DOHH2 (cell line): ENCODE measurements around the gene ALKBH4.
"Not testable (repeated sequence)": the region's sequence is repeated elsewhere in the genome, so short reads cannot be mapped to it uniquely, and the experiment has no call there.

Source experiments
- EZH2phosphoT487 ChIP-seq: fragments of 200-600 bp; sonication (generic); IDR thresholded peaks from 2 replicates; pipeline ENCODE4 v1.6.1; 2017; ENCODE audit warnings: borderline replicate concordance, mild to moderate bottlenecking, antibody characterized with exemption, low read length, moderate library complexity, mixed read lengths
- TF ChIP-seq, protein P1 (sequence below): fragments of 200-600 bp; sonication (generic); IDR thresholded peaks from one replicate; pipeline ENCODE4 v1.5.1; 2014; ENCODE audit warnings: antibody characterized with exemption, mild to moderate bottlenecking, low read depth, low read length; ENCODE audit not compliant: poor library complexity, severe bottlenecking

- TF ChIP-seq, protein P1, sequence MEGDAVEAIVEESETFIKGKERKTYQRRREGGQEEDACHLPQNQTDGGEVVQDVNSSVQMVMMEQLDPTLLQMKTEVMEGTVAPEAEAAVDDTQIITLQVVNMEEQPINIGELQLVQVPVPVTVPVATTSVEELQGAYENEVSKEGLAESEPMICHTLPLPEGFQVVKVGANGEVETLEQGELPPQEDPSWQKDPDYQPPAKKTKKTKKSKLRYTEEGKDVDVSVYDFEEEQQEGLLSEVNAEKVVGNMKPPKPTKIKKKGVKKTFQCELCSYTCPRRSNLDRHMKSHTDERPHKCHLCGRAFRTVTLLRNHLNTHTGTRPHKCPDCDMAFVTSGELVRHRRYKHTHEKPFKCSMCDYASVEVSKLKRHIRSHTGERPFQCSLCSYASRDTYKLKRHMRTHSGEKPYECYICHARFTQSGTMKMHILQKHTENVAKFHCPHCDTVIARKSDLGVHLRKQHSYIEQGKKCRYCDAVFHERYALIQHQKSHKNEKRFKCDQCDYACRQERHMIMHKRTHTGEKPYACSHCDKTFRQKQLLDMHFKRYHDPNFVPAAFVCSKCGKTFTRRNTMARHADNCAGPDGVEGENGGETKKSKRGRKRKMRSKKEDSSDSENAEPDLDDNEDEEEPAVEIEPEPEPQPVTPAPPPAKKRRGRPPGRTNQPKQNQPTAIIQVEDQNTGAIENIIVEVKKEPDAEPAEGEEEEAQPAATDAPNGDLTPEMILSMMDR: not testable (repeated sequence)
- not testable (repeated sequence) for TF ChIP-seq EZH2phosphoT487
These were observed 19.7 kb upstream of the ALKBH4 start for GRCh38 chr7:102484317-102484716.
